ENCODE data around the gene CERKL.

- no peak for TF ChIP-seq CTCF (IDR thresholded peaks at IDR 0.05; ENCODE audit: low read depth, low read length, poor library complexity, severe bottlenecking)
- no peak for TF ChIP-seq EZH2phosphoT487 (IDR thresholded peaks at IDR 0.05; ENCODE audit: borderline replicate concordance, low read length)
Measured at GRCh38 chr2:181667234-181667633, 10.3 kb upstream of the CERKL start.
